HepG2 (cell line): ENCODE measurements around the gene PPP1CA. TPM values are rescaled to one million over a fixed set of nuclear protein-coding genes. Genes with fewer than 3 reads are reported as not detected.

Experiments
- ATAC-seq: fragments of 200-7000 bp; cut with Tn5 transposase; 3 replicates; pipeline ENCODE4 v1.9.1; 2020; ENCODE audit warnings: mild to moderate bottlenecking, moderate library complexity
- BruUV-seq: library from RNA; stranded (reverse); fragments of 400-500 nt; replicated peaks from 2 replicates; lab custom pipeline; 2021; lab: Mats Ljungman, UMichigan
- CTCF ChIA-PET: fragments of 300-600 bp; formaldehyde crosslinking; extraction: SDS; loops from one replicate; lab custom pipeline; 2021; ENCODE audit warnings: low total read pairs, inconsistent platforms, low intra/inter-chr PET ratio; lab: Yijun Ruan, JAX
- POLR2A ChIA-PET: fragments of 350-600 bp; sonication (Branson Sonifier 250); formaldehyde crosslinking; loops from one replicate; lab custom pipeline; 2020; ENCODE audit warnings: antibody characterized with exemption, inconsistent platforms; lab: Yijun Ruan, JAX
- DNase-seq: peaks from one replicate; pipeline ENCODE4 v3.0.0-alpha.2; 2015; ENCODE audit warnings: low spot score
- FAIRE-seq: peaks from 3 replicates; lab custom pipeline; 2011; peaks lifted over from hg19 to GRCh38; lab: Jason Lieb, UNC
- H2AFZ ChIP-seq: one replicate; pipeline ENCODE4 v1.6.1; 2011; ENCODE audit warnings: low read length, inconsistent platforms
- H3K27ac ChIP-seq: fragments of 300-600 bp; 3 replicates; pipeline ENCODE4 v1.8.0; 2011; ENCODE audit warnings: mixed run types, mild to moderate bottlenecking, mixed read lengths, low read length, inconsistent platforms; ENCODE audit not compliant: insufficient read depth; ENCODE audit errors: extremely low read length
- H3K27me3 ChIP-seq, 2 experiments: fragments of 200-600 bp in 1 of 2; 2 replicates in 1 of 2; 3 replicates in 1 of 2; pipeline versions ENCODE4 v1.6.0 to v1.8.0; 2011; ENCODE audit warnings: low read length in 2 of 2, mild to moderate bottlenecking in 2 of 2, moderate library complexity in 2 of 2, inconsistent platforms in 1 of 2; ENCODE audit not compliant: insufficient read depth in 2 of 2, control insufficient read depth in 1 of 2
- H3K36me3 ChIP-seq, 2 experiments: fragments of 200-600 bp in 1 of 2; replicated peaks in 1 of 2; 2 replicates in 1 of 2; 3 replicates in 1 of 2; pipeline versions ENCODE4 v1.5.1 to v1.8.0; 2011; ENCODE audit warnings: low read length in 2 of 2, inconsistent platforms in 1 of 2; ENCODE audit not compliant: insufficient read depth in 2 of 2, control insufficient read depth in 1 of 2
- H3K4me1 ChIP-seq: 2 replicates; pipeline ENCODE4 v1.5.1; 2012; ENCODE audit warnings: low read length, inconsistent platforms; ENCODE audit not compliant: insufficient read depth
- H3K4me2 ChIP-seq: 2 replicates; pipeline ENCODE4 v1.6.0; 2011; ENCODE audit warnings: low read depth, low read length, inconsistent platforms
- H3K4me3 ChIP-seq, 3 experiments: fragments of 200-600 bp in 1 of 3; sonication (generic), shearing (Covaris generic) in 1 of 3; replicated peaks in 1 of 3; 2 replicates each; pipeline ENCODE4 v1.5.1; 2011 to 2016; ENCODE audit warnings: low read length in 3 of 3, inconsistent platforms in 2 of 3, low read depth in 2 of 3, mild to moderate bottlenecking in 2 of 3, control low read depth in 1 of 3, mixed read lengths in 1 of 3; ENCODE audit not compliant: insufficient read depth in 1 of 3
- H3K79me2 ChIP-seq: one replicate; pipeline ENCODE4 v1.6.1; 2011; ENCODE audit warnings: low read length, inconsistent platforms; ENCODE audit not compliant: insufficient read depth
- H3K9ac ChIP-seq: 2 replicates; pipeline ENCODE4 v1.6.0; 2011; ENCODE audit warnings: mild to moderate bottlenecking, low read depth, low read length, inconsistent platforms; ENCODE audit not compliant: insufficient read depth
- H3K9me3 ChIP-seq: 2 replicates; pipeline ENCODE4 v1.5.1; 2012; ENCODE audit warnings: mild to moderate bottlenecking, low read length
- H4K20me1 ChIP-seq: 2 replicates; pipeline ENCODE4 v1.6.0; 2011; ENCODE audit warnings: inconsistent platforms, mild to moderate bottlenecking, low read length, moderate library complexity; ENCODE audit not compliant: insufficient read depth
- AGO2 ChIP-seq: fragments of 200-400 bp; formaldehyde crosslinking; optimal IDR thresholded peaks from 2 replicates; pipeline ENCODE3; 2017; ENCODE audit warnings: mild to moderate bottlenecking, low read depth, low read length, moderate library complexity
- ATF6 ChIP-seq: sonication (generic); formaldehyde crosslinking; conservative IDR thresholded peaks from 2 replicates; pipeline ENCODE4 v1.4.0; 2020; ENCODE audit warnings: missing genetic modification reagents
- DZIP1 ChIP-seq: sonication (generic); formaldehyde crosslinking; IDR thresholded peaks from 2 replicates; pipeline ENCODE4 v1.5.0; 2020; ENCODE audit warnings: mild to moderate bottlenecking, missing genetic modification reagents
- ZBTB42 ChIP-seq: sonication (generic); formaldehyde crosslinking; IDR thresholded peaks from 2 replicates; pipeline ENCODE4 v1.5.0; 2020; ENCODE audit warnings: mild to moderate bottlenecking, missing genetic modification reagents
- ZNF263 ChIP-seq: sonication (generic); formaldehyde crosslinking; IDR thresholded peaks from 2 replicates; pipeline ENCODE4 v1.4.0; 2020; ENCODE audit warnings: missing genetic modification reagents
- WGBS: methylation state at CpG from one replicate; pipeline ENCODE4 v1.1.6; 2017; ENCODE audit warnings: low lambda C conversion rate; 5-methylcytosine and 5-hydroxymethylcytosine counted together
- in situ Hi-C: cut with HindIII; loops from 2 replicates; pipeline ENCODE4 v1.10.0; 2017; ENCODE audit warnings: low pct_unique_long_range_greater_than_20kb; ENCODE audit not compliant: extremely low pct_ligation_motif_present
- intact Hi-C: fragments of 100-400 bp; cut with micrococcal nuclease; formaldehyde crosslinking; loops from one replicate; pipeline ENCODE4 v1.10.0; 2022; ENCODE audit not compliant: unreplicated experiment
- polyA plus RNA-seq, 8 experiments: library from polyadenylated mRNA; depleted of rRNA in 3 of 8; stranded (reverse) in 7 of 8; unstranded in 1 of 8; fragments of >200 nt; fragmentation: Illumina TruSeq in 4 of 8; extraction: Trizol in 4 of 8; gene quantifications; 2 replicates each; pipeline versions ENCODE4 v1.2.1 to v1.2.3, GENCODE V29; 2011 to 2016; ENCODE audit warnings: low read depth in 4 of 8, missing spikeins in 1 of 8, mixed read lengths in 1 of 8; ENCODE audit not compliant: insufficient read depth in 1 of 8
- total RNA-seq, 5 experiments: library from RNA; depleted of rRNA; stranded (reverse); fragments of >200 nt; fragmentation: Illumina TruSeq; extraction: Trizol; gene quantifications; 2 replicates each; pipeline ENCODE4 v1.2.3, GENCODE V29; 2016; ENCODE audit warnings: low read depth in 1 of 5

Gene PPP1CA
- total and polyA plus RNA-seq, 2 of the 13 experiments (the other 11 are each of a cell fraction or from before 2014, with no cell fraction given), result 149 to 170 TPM

GRCh38 chr11:67397986-67398660, 3.5 kb downstream of the PPP1CA start:
- Histone ChIP-seq H3K9me3 (no peaks in the 10 kb centered on the region), H3K79me2 (peaks cover 14% of the 10 kb centered on the region), H3K36me3 (peaks cover 19 to 27% of the 10 kb centered on the region in 2 experiments; a peak in 4 of 5 replicates), H4K20me1 (peaks cover 3% of the 10 kb centered on the region; the same call in 1 of the 2 replicates), H3K9ac (no peak overlapping the region), H3K4me1 (peaks cover 30% of the 10 kb centered on the region), H2AFZ (no peak overlapping the region), H3K4me3 (no peak overlapping the region), H3K27ac (no peak overlapping the region), H3K4me2 (no peak overlapping the region), H3K27me3 (no peaks in the 10 kb centered on the region)
- BruUV-seq, result no TSS peak
- ChIA-PET CTCF (no interaction called here), POLR2A (interaction anchor here (1.6 kb wide), 1 partner anchor 23 kb away, joined by 6 read pairs; no protein-coding TSS in a partner anchor)
- no peak for TF ChIP-seq DZIP1
- no peak for TF ChIP-seq ZBTB42 (CRISPR knock-in tag)
- no peak for TF ChIP-seq ATF6 (CRISPR knock-in tag)
- TF ChIP-seq ZNF263 (CRISPR knock-in tag), result no peak
- peak; percentile 15 for TF ChIP-seq AGO2
- ATAC-seq, result no peak
- no peak for DNase-seq
- 96% methylated on average over 17 of the region's 24 CpGs for WGBS
- FAIRE-seq, result no peak
- in situ Hi-C loops, result no loop called here
- intact Hi-C loops, result no loop called here
